Measurements from ENCODE around the gene SORD. TPM values are rescaled to one million over a fixed set of nuclear protein-coding genes. Genes with fewer than 3 reads are reported as not detected.
A peak's percentile ranks its signal among the peaks of the same experiment; 100 is the strongest.

The SORD gene
- total RNA-seq, 1 donor from 2014 or later, result 32.6 TPM

DNA sequence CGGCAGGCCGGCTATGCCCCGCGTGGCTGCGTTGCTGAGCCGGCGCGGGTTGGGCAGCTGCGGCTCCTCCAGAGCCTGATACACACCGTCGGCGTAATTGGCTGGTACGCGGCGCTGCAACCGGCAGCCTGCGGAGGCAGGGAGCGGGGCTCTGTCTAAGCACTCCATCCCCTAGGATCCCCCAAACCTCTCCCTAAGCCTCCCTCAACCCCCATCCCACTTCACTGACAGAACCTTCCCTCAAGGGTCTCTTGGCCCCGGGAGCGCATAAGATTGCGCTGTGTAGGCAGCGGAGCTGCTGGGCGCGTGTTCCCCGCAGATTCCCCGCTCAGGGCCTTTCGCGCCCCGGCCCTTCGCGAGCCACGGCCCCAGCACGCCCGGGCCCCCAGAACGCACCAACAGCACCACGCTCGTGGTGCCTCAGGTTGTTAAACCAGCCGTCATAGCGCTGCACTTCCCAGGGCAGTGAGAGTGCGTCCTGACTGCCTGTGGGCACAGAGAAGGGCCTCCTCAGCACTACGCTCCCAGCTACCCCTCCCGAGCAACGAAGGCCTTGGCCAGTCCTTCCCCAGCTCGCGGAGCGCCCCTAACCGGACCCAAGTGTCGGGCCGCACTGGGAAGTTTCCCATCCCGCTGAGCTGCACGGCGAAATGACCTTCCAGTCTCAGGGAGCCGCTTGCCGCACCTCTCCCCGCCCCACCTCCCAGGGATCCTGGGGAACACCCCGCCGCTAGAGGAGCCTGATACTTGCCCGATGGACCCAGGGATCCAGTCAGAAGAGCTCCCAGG lies 89.8 kb downstream of the SORD start:
- peak overlapping the region; percentile 36 for H3K4me3 Mint-ChIP-seq
- no peaks in the 10 kb centered on the region for H3K36me3 Mint-ChIP-seq
- H3K27me3 Mint-ChIP-seq (ENCODE audit: low read depth), result peaks cover 86% of the 10 kb centered on the region
- no peak overlapping the region for H3K27ac Mint-ChIP-seq
- no peak for DNase-seq (ENCODE audit: low spot score in 2 of 2, unreplicated experiment in 2 of 2)
- TF ChIP-seq, protein P1, sequence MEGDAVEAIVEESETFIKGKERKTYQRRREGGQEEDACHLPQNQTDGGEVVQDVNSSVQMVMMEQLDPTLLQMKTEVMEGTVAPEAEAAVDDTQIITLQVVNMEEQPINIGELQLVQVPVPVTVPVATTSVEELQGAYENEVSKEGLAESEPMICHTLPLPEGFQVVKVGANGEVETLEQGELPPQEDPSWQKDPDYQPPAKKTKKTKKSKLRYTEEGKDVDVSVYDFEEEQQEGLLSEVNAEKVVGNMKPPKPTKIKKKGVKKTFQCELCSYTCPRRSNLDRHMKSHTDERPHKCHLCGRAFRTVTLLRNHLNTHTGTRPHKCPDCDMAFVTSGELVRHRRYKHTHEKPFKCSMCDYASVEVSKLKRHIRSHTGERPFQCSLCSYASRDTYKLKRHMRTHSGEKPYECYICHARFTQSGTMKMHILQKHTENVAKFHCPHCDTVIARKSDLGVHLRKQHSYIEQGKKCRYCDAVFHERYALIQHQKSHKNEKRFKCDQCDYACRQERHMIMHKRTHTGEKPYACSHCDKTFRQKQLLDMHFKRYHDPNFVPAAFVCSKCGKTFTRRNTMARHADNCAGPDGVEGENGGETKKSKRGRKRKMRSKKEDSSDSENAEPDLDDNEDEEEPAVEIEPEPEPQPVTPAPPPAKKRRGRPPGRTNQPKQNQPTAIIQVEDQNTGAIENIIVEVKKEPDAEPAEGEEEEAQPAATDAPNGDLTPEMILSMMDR (IDR thresholded peaks at IDR 0.05; ENCODE audit: unreplicated experiment), result no peak
- H3K4me1 Mint-ChIP-seq, result peaks cover 14% of the 10 kb centered on the region
- no peaks in the 10 kb centered on the region for H3K9me3 Mint-ChIP-seq

DNA sequence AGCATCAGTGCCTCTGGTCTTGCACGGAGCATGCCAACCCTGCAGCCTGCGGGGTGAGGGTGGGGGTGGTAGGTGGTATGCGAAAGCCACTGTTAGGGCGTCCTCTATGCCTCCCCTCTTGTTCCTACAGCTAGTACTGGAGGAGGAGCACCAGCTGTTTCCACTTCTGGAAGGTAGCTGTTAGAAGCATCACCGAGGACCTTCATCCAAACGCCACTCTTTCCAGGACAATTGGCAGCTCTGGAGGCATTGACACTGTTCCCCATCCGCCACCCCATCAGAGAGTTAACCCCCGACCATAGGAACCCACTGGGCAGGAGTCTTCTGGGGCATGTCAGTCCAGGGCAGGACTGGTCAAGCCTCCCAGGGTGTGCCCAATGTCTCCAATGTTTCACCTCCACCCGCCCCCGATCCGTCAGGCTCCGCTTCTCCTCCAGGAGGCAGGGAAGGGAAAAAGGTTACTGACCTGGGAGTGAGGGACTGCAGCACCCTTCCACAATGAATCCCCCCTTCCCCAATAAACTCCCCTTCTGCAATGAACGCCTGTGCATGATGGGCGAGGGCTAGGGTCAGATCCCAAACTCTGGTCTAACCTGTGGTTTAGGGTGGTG lies 90.5 kb downstream of the SORD start:
- Mint-ChIP-seq H3K36me3 (no peaks in the 10 kb centered on the region), H3K27ac (no peak overlapping the region), H3K27me3 (ENCODE audit: low read depth) (peaks cover 89% of the 10 kb centered on the region), H3K9me3 (no peaks in the 10 kb centered on the region), H3K4me1 (peaks cover 15% of the 10 kb centered on the region), H3K4me3 (peak overlapping the region; percentile 36)
- TF ChIP-seq, protein P1 (IDR thresholded peaks at IDR 0.05; ENCODE audit: unreplicated experiment), result no peak
- DNase-seq (ENCODE audit: low spot score in 2 of 2, unreplicated experiment in 2 of 2), result no peak

DNA sequence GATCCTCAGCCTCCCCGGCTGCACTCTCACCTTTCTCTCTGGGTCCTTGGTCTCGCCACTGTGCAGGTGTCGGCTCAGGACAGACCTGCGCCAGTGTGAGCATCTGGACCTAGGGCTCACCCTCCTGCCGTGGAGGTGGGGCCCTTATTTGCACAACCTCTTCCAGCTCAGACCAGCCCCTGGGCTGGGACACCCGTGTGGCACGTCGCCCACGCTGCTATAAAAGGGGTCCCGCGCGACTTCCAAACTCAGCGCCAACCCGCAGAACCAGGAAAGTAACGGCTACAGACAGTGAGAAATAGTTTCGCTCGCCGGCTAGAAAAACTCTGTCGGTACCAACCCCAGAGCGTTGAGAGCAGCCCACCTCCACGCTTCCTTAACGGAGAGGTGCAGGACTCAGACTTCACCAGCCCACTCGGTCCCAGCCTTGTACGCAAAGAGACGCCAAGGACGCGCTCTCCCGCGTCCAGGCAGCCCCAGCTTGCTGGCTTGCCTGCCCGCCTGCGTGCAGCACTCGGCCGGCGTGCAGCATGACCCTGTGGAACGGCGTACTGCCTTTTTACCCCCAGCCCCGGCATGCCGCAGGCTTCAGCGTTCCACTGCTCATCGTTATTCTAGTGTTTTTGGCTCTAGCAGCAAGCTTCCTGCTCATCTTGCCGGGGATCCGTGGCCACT lies 91.2 kb downstream of the SORD start, which contains the start of the genes DUOX2 and DUOXA2:
DUOX2 (minus strand) TSS at position 97 of the 675 bp plus-strand sequence. CDS start 761 bp downstream, outside the sequence.
DUOXA2 (plus strand) TSS at position 251 of the 675 bp plus-strand sequence; CDS start at position 531, 280 bp downstream.
- no peaks in the 10 kb centered on the region for H3K9me3 Mint-ChIP-seq
- peak within 1 kb of the TSS; percentile 36 for H3K4me3 Mint-ChIP-seq
- no peaks in the 10 kb centered on the region for H3K36me3 Mint-ChIP-seq
- H3K4me1 Mint-ChIP-seq, result peaks cover 15% of the 10 kb centered on the region
- no peak for DNase-seq (ENCODE audit: low spot score in 2 of 2, unreplicated experiment in 2 of 2)
- TF ChIP-seq, protein P1 (IDR thresholded peaks at IDR 0.05; ENCODE audit: unreplicated experiment), result no peak
- H3K27me3 Mint-ChIP-seq (ENCODE audit: low read depth), result peaks cover 82% of the 10 kb centered on the region
- H3K27ac Mint-ChIP-seq, result no peak within 1 kb of the TSS

DNA sequence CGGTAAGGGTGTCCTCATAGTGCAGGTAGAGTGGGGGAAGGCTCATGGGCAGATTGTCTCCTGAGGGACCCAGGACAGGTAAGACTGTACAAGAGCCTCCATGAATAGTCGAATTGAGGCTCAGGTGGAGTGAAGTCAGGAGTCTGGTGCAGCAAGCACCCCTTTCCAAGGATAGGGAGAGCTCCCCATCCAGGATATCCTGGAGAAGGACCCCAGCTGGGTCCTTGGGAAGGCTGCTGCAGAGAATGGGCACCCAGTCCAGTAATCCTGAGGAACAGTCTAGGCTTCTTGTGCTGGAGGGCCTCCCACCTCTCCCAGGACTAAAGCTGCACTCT lies 91.7 kb downstream of the SORD start:
- H3K4me1 Mint-ChIP-seq, result peaks cover 15% of the 10 kb centered on the region
- no peak overlapping the region for H3K27ac Mint-ChIP-seq
- no peaks in the 10 kb centered on the region for H3K9me3 Mint-ChIP-seq
- TF ChIP-seq, protein P1 (IDR thresholded peaks at IDR 0.05; ENCODE audit: unreplicated experiment), result no peak
- H3K4me3 Mint-ChIP-seq, result peak overlapping the region; percentile 32
- peaks cover 81% of the 10 kb centered on the region for H3K27me3 Mint-ChIP-seq (ENCODE audit: low read depth)
- no peaks in the 10 kb centered on the region for H3K36me3 Mint-ChIP-seq
- no peak for DNase-seq (ENCODE audit: low spot score in 2 of 2, unreplicated experiment in 2 of 2)

DNA sequence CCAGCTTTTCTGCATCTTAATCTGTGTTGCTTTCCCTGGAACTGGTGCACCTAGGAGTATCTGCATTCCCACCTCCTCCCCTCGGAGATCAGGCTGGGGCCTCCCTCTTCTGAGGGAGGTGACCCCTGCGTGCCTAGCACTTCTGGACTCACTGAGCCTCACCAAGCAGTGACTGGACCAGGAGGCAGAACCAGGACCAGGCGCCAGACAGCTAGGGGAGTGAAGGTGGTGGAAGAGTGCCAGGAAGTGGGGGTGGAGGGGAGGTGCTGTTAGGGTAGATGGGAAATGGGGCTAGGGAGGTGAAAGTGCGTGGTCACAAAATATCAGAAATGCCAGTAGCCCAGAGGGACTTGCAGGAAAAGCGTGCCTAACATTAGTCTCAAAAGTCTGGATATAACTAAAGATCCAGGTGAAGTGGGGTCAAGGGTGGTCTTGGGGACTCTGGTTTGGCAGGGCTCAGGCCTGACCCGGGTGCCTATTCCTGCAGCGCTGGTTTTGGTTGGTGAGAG lies 92.4 kb downstream of the SORD start:
- TF ChIP-seq, protein P1 (IDR thresholded peaks at IDR 0.05; ENCODE audit: unreplicated experiment), result no peak
- Mint-ChIP-seq H3K4me3 (no peak overlapping the region), H3K27ac (no peak overlapping the region), H3K4me1 (peaks cover 15% of the 10 kb centered on the region), H3K36me3 (no peaks in the 10 kb centered on the region), H3K9me3 (no peaks in the 10 kb centered on the region), H3K27me3 (ENCODE audit: low read depth) (peaks cover 80% of the 10 kb centered on the region)
- DNase-seq (ENCODE audit: low spot score in 2 of 2, unreplicated experiment in 2 of 2), result no peak

All from mesothelial cell of epicardium (in vitro differentiated cells).